Ascending aorta (tissue), 2 donors: ENCODE results near the gene MRAP. TPM values are rescaled to one million over a fixed set of nuclear protein-coding genes. Genes with fewer than 3 reads are reported as not detected.

Source experiments
- DNase-seq, 2 donors: peaks; one replicate each; pipeline ENCODE4 v3.0.0-alpha.2; 2019; ENCODE audit warnings: low spot score in 2 of 2
- H3K27ac ChIP-seq, 2 donors: fragments of 200-600 bp; sonication (generic); one replicate each; pipeline ENCODE4 v1.5.1; 2016 to 2017; ENCODE audit warnings: mild to moderate bottlenecking in 1 of 2
- H3K27me3 ChIP-seq: fragments of 200-600 bp; sonication (generic); one replicate; pipeline ENCODE4 v1.5.1; 2017
- H3K36me3 ChIP-seq, 2 donors: fragments of 200-600 bp; sonication (generic); one replicate each; pipeline ENCODE4 v1.5.1; 2016
- H3K4me1 ChIP-seq, 2 donors: fragments of 200-600 bp; sonication (generic); one replicate each; pipeline ENCODE4 v1.5.1; 2016 to 2017; ENCODE audit warnings: mild to moderate bottlenecking in 1 of 2
- H3K4me3 ChIP-seq, 2 donors: fragments of 200-600 bp; sonication (generic); one replicate each; pipeline ENCODE4 v1.5.1; 2016 to 2017; ENCODE audit warnings: mild to moderate bottlenecking in 1 of 2
- H3K9me3 ChIP-seq, 2 donors: fragments of 200-600 bp; sonication (generic); one replicate each; pipeline ENCODE4 v1.5.1; 2016
- intact Hi-C: fragments of 100-400 bp; cut with DNase I; formaldehyde crosslinking; loops from one replicate; pipeline ENCODE4 v1.15.1; 2023
- total RNA-seq: library from RNA; depleted of rRNA; stranded (reverse); fragments of >200 nt; gene quantifications from one replicate; pipeline ENCODE4 v1.1.0, GENCODE V29; 2016
- TF ChIP-seq, protein P1 (sequence below), 3 experiments: fragments of 200-600 bp in 2 of 3; fragments of 450-650 bp in 1 of 3; sonication (generic) in 2 of 3; IDR thresholded peaks; one replicate each; pipeline ENCODE4 v1.5.1; 2016 to 2019; ENCODE audit warnings: antibody characterized with exemption in 3 of 3, mild to moderate bottlenecking in 1 of 3, moderate library complexity in 1 of 3

Gene MRAP
- total RNA-seq, 1 donor from 2014 or later, result not detected

- H3K4me3 ChIP-seq, result no peak overlapping the region
- no peak overlapping the region for H3K27ac ChIP-seq
- no peaks in the 10 kb centered on the region for H3K27me3 ChIP-seq
- no peaks in the 10 kb centered on the region for H3K9me3 ChIP-seq
- TF ChIP-seq, protein P1, sequence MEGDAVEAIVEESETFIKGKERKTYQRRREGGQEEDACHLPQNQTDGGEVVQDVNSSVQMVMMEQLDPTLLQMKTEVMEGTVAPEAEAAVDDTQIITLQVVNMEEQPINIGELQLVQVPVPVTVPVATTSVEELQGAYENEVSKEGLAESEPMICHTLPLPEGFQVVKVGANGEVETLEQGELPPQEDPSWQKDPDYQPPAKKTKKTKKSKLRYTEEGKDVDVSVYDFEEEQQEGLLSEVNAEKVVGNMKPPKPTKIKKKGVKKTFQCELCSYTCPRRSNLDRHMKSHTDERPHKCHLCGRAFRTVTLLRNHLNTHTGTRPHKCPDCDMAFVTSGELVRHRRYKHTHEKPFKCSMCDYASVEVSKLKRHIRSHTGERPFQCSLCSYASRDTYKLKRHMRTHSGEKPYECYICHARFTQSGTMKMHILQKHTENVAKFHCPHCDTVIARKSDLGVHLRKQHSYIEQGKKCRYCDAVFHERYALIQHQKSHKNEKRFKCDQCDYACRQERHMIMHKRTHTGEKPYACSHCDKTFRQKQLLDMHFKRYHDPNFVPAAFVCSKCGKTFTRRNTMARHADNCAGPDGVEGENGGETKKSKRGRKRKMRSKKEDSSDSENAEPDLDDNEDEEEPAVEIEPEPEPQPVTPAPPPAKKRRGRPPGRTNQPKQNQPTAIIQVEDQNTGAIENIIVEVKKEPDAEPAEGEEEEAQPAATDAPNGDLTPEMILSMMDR (IDR thresholded peaks at IDR 0.05), result no peak
- no peaks in the 10 kb centered on the region for H3K4me1 ChIP-seq
- DNase-seq, result no peak
- intact Hi-C loops, result no loop called here
- H3K36me3 ChIP-seq, result peaks cover 97 to 100% of the 10 kb centered on the region in 2 donors
Observed at GRCh38 chr21:32350211-32350980, 51.7 kb downstream of the MRAP start.

DNA sequence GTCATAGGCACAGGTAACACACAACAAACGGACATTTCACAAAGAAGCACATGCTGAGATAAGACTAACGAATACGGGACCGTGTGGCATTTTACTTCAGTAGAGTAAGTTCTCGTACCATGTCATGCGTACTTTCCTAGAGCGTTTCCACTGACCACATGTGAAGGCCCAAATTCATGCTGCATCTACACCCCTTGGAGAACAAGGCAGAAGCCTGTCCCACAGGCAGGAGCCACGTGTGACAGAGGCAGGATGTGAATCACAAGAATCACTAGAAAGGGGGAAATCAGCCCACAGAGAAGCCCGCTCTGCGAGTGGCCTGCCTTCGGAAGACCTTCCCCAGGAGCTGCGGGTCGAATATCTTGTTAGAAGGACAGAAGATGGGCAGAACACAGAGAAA is 52.3 kb downstream of the MRAP start:
- Histone ChIP-seq H3K36me3 (peaks cover 97 to 100% of the 10 kb centered on the region in 2 donors), H3K27ac (no peak overlapping the region), H3K4me1 (no peaks in the 10 kb centered on the region), H3K4me3 (no peak overlapping the region), H3K9me3 (no peaks in the 10 kb centered on the region), H3K27me3 (no peaks in the 10 kb centered on the region)
- TF ChIP-seq, protein P1 (IDR thresholded peaks at IDR 0.05), result no peak
- intact Hi-C loops, result no loop called here
- DNase-seq, result no peak

DNA sequence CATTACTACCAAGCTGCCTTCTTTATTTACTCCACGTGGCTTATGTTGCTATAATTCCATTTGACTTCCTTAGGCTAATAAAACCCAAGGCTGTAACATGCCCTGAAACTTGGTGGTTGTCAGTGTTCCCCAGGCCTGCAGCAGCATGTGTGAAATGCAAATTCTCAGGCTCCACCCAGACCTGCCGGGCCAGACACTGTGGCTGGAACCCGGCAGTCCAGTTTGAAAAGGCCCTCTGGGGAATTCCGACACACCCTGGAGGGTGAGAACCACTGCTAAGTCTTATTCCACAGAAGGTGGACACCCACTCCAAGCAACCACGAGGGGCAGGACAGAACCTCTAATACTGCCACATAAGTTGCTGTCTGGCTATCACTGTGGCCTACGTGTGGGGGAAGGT is 52.8 kb downstream of the MRAP start:
- Histone ChIP-seq H3K4me1 (no peaks in the 10 kb centered on the region), H3K27ac (no peak overlapping the region), H3K27me3 (no peaks in the 10 kb centered on the region), H3K4me3 (no peak overlapping the region), H3K36me3 (peaks cover 96 to 100% of the 10 kb centered on the region in 2 donors), H3K9me3 (no peaks in the 10 kb centered on the region)
- TF ChIP-seq, protein P1 (IDR thresholded peaks at IDR 0.05), result no peak
- intact Hi-C loops, result no loop called here
- peak in 1 of 2 donors; percentile 4 for DNase-seq

DNA sequence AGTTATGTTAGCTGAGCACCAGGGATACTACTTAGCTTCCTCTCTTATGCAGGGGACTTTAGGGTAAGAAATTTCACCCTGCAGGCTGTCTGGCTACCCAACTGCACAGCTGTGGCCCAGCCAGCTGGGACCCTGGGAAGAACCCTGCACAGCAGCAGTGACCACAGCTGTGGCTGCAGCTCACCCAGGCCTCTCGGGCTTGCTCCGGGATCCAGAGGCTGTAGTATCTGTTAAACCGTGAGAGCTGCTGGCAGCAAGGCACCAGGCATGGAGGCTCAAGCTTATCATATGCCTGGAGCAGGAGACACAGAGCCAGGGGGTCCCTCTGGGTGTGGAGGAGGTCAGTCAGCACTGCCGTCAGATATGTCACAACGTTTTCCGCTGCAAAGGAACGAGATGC is 53.9 kb downstream of the MRAP start:
- TF ChIP-seq, protein P1 (IDR thresholded peaks at IDR 0.05), result no peak
- Histone ChIP-seq H3K4me1 (no peaks in the 10 kb centered on the region), H3K36me3 (peaks cover 92 to 100% of the 10 kb centered on the region in 2 donors), H3K27me3 (no peaks in the 10 kb centered on the region), H3K4me3 (no peak overlapping the region), H3K9me3 (no peaks in the 10 kb centered on the region), H3K27ac (no peak overlapping the region)
- intact Hi-C loops, result no loop called here
- peak in 1 of 2 donors; percentile 49 for DNase-seq

DNA sequence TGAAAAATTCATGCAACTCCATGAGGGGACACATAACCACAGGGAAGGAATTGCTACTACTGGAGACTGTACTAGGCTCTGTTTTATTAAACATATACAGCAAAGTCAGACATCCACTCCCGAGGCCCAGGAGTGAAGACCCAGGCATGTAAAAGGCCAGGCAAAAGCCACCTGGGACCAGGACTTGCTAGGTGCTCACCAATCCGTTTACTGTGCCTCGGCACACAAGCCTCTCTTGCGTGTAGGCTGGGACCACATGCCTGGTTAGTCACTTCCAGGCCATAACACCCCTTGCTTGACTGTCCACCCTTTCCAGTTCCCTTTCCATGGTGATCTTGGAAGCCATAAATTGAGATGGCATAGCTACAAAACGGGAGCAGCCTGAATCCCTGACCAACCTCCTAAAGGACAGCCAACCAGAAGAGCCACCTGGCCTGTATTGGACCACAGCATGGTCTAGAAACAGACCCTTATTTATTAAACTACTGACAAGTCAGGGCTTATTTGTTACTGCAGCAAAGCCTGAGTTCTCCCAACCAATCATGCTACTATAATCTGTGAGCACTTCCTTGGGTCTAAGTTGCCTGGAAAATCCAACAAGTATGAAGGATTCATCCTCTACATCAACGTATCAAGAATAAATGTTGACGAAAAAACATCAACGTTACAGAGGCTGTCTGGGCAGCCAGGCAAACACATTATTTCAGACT is 54.5 kb downstream of the MRAP start:
- DNase-seq, result peak in 1 of 2 donors; percentile 21
- intact Hi-C loops, result no loop called here
- no peak overlapping the region for H3K4me3 ChIP-seq
- H3K36me3 ChIP-seq, result peaks cover 91 to 100% of the 10 kb centered on the region in 2 donors
- no peaks in the 10 kb centered on the region for H3K9me3 ChIP-seq
- TF ChIP-seq, protein P1 (IDR thresholded peaks at IDR 0.05), result no peak
- H3K27ac ChIP-seq, result no peak overlapping the region
- H3K4me1 ChIP-seq, result no peaks in the 10 kb centered on the region
- H3K27me3 ChIP-seq, result no peaks in the 10 kb centered on the region
